Activated CD4-positive, alpha-beta T cell treated with anti-CD3 and anti-CD28 coated beads, Interleukin-2, Interleukin-6, amounts not matched to agents 100 ng/mL and 50 ng/mL, durations not matched to agents 16 hours and 8 hours (primary cell): ENCODE data around the gene PIEZO2.
"Not testable (repeated sequence)": the region's sequence is repeated elsewhere in the genome, so short reads cannot be mapped to it uniquely, and the experiment has no call there.

Experiments
- DNase-seq: peaks from one replicate; pipeline ENCODE4 v3.0.0-alpha.2; 2020

The PIEZO2 gene

GRCh38 chr18:11149441-11150270 is at the start of gene PIEZO2:
PIEZO2 (minus strand) TSS chr18:11149569; CDS start chr18:11148588, 981 bp downstream.
- DNase-seq: peak; percentile 8

- no peak for DNase-seq
Measured at GRCh38 chr18:11183637-11184036, 34.3 kb upstream of the PIEZO2 start.

GRCh38 chr18:11181629-11182028 is 32.3 kb upstream of the PIEZO2 start:
- DNase-seq: not testable (repeated sequence)

- no peak for DNase-seq
Measured at GRCh38 chr18:11179959-11180519, 30.7 kb upstream of the PIEZO2 start.

GRCh38 chr18:11178951-11179549 is 29.7 kb upstream of the PIEZO2 start:
- no peak for DNase-seq

- DNase-seq: no peak
Measured at GRCh38 chr18:11177382-11177781, 28.0 kb upstream of the PIEZO2 start.

- no peak for DNase-seq
Measured at GRCh38 chr18:11176481-11176881, 27.1 kb upstream of the PIEZO2 start.

- no peak for DNase-seq
Measured at GRCh38 chr18:11175266-11175979, 26.1 kb upstream of the PIEZO2 start.

- not testable (repeated sequence) for DNase-seq
Measured at GRCh38 chr18:11174179-11174578, 24.8 kb upstream of the PIEZO2 start.

- DNase-seq: no peak
Measured at GRCh38 chr18:11167778-11168177, 18.4 kb upstream of the PIEZO2 start.

GRCh38 chr18:11165952-11166351 is 16.6 kb upstream of the PIEZO2 start:
- no peak for DNase-seq

- DNase-seq: no peak
Measured at GRCh38 chr18:11165138-11165537, 15.8 kb upstream of the PIEZO2 start.

GRCh38 chr18:11163665-11164064 is 14.3 kb upstream of the PIEZO2 start:
- DNase-seq: peak; percentile 6

GRCh38 chr18:11162889-11163288 is 13.5 kb upstream of the PIEZO2 start:
- no peak for DNase-seq

- DNase-seq: no peak
Measured at GRCh38 chr18:11162462-11162861, 13.1 kb upstream of the PIEZO2 start.

GRCh38 chr18:11160313-11160712 is 10.9 kb upstream of the PIEZO2 start:
- no peak for DNase-seq

- no peak for DNase-seq
Measured at GRCh38 chr18:11159844-11160243, 10.5 kb upstream of the PIEZO2 start.

- DNase-seq: no peak
Measured at GRCh38 chr18:11156978-11157377, 7.6 kb upstream of the PIEZO2 start.

- no peak for DNase-seq
Measured at GRCh38 chr18:11155034-11155759, 5.8 kb upstream of the PIEZO2 start.

- DNase-seq: peak; percentile 33
Measured at GRCh38 chr18:11154368-11154989, 5.1 kb upstream of the PIEZO2 start.

GRCh38 chr18:11153097-11153496 is 3.7 kb upstream of the PIEZO2 start:
- no peak for DNase-seq

GRCh38 chr18:11150271-11150615 is 874 bp upstream of the PIEZO2 start:
- no peak for DNase-seq
